Epithelial cell of proximal tubule (primary cell): Measurements from ENCODE around the gene ASTN2. TPM values are rescaled to one million over a fixed set of nuclear protein-coding genes. Genes with fewer than 3 reads are reported as not detected.

Experiments
- DNase-seq: peaks from one replicate; pipeline ENCODE4 v3.0.0-alpha.2; 2011; ENCODE audit warnings: low read depth
- H3K4me3 ChIP-seq: 2 replicates; pipeline ENCODE4 v1.5.1; 2011; ENCODE audit warnings: low read depth, mild to moderate bottlenecking, low read length
- CTCF ChIP-seq: conservative IDR thresholded peaks from 2 replicates; pipeline ENCODE4 v1.5.1; 2012; ENCODE audit warnings: low read depth, mild to moderate bottlenecking, low read length
- total RNA-seq: library from RNA; depleted of rRNA; stranded (reverse); fragments of >200 nt; gene quantifications from 2 replicates; pipeline ENCODE4 v1.2.3, GENCODE V29; 2015

ASTN2 gene
- total RNA-seq, 1 donor from 2014 or later: 4.4 TPM

DNA sequence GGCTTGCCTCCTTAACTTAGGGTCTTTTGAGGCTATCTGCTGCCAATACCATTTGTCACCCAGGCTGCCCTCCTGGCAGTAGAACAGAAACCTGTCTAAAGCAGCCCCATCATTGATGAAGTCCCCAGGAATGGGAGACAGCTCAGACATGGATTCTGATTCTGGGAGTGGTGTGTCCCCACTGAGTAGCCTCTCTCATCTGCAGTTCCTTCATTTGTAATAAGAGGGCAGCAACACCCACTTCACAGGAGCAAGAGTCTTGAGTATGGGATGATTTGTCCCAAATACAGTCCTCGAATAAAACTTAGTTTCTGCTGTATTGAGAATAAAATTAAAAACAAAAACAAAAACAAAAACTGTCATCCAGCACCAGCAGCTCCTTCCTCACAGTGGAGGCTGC lies 167.6 kb downstream of the ASTN2 start:
- DNase-seq: no peak
- H3K4me3 ChIP-seq: no peak overlapping the region
- peak; percentile 75 for TF ChIP-seq CTCF

- DNase-seq: no peak
- TF ChIP-seq CTCF: no peak
- no peak overlapping the region for H3K4me3 ChIP-seq
These were observed 169.6 kb downstream of the ASTN2 start for GRCh38 chr9:117245175-117245829.

- no peak for DNase-seq
- no peak for TF ChIP-seq CTCF
- no peak overlapping the region for H3K4me3 ChIP-seq
These were observed 172.8 kb downstream of the ASTN2 start for GRCh38 chr9:117242082-117242481.

DNA sequence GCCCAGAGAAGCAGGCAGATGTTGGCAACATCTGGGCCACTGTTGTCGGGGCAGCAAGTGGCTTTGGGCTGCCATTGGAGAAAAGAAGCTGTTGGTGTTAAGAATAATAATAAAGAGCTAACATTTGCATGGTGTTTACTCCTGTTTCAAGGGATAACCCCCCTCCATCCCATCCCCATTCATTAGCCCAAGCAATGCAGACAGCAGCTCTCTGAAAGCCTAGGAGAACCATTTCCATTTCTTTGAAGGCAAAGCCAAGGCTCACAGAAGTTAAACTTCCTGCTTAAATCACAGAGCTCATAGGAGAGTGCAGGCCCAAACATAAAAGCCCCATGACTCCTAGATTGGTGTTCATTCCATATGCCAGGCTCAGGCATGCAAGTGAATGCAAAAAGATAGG lies 175.4 kb downstream of the ASTN2 start:
- no peak overlapping the region for H3K4me3 ChIP-seq
- no peak for TF ChIP-seq CTCF
- DNase-seq: no peak

DNA sequence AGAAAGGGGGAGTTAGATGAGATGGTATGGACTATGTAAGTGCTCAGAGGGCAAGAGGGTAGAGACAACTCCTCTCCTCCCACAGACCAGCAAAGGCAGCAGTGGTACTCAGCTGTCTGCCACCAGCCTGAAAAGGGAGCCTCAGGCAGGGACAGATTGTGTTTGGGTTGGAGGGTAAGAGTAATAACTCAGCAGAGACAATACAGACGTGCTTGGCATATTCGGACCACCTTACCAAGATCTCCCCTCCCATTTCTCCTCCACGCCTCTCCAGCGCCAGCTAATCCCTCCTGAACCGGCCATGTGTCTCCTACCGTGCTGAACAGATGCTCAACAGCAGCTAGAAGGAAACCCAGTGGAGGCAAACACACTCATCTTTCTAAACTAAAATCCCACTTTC lies 180.8 kb downstream of the ASTN2 start:
- no peak for TF ChIP-seq CTCF

DNA sequence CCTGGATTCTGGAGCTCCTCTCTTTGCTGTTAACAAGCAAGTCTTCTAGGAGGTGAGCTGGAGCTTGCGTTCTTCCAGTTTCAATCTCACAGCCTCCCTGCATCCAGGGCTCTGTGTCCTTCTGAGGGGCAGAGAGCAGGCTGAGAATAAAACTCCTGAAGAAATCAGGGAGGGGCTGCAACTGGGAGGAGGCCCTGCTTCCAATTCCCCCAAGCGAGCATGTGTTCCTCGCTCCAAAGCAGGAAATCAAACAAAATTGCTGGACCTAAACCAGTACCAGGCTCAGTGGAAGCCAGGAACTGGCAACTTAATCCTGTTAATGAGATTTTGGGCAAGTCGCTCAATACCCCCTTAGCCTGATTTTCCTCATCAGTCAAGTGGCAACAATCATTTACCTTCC lies 181.8 kb downstream of the ASTN2 start:
- no peak for TF ChIP-seq CTCF
- DNase-seq: no peak
- H3K4me3 ChIP-seq: no peak overlapping the region

More for the DNA sequence above, 180.8 kb downstream of the ASTN2 start:
- no peak overlapping the region for H3K4me3 ChIP-seq
- no peak for DNase-seq

DNA sequence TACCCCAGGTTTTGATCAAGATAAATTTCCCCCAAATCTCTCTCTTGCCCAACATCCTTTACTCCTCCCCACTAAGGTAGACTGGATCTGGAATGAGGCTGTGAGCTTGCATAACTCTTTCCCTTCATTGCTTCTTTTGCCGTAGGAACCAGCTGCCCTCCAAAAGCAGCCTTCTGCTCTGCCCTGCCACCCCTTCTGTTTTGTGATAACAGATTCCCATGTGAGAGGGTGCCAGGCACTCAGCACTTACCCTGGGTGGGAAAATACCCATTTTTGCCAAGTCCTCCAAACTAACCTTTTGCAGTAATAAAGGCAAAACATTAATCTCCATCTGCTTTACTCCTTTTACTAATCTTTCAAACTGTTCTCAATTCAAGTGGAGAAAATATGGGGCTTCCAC lies 182.6 kb downstream of the ASTN2 start:
- DNase-seq: no peak
- no peak for TF ChIP-seq CTCF

More for the DNA sequence above, 182.6 kb downstream of the ASTN2 start:
- no peak overlapping the region for H3K4me3 ChIP-seq
